ENCODE results near the gene EP400.

EP400 gene

DNA sequence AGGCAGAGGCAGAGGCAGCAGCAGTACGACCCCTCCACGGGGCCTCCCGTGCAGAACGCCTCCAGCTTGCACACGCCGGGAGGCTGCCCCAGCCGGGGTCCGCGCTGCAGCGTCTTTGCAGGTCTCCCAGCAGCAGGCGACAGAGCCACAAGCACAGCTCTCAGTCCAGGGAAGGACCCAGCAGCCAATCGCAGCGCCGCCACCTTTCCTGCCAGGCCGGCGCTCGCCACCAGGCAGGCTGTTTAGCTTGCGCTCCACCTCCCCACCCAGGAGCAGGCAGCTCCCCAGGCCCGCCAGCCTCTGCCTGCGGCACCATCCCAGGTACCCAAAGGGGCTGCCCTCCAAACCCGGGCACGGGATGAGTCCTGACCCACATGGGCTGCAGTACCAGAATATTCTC, 169.1 kb downstream of the EP400 start:
- no peak for TF ChIP-seq POLR2AphosphoS5 (IDR thresholded peaks at IDR 0.05; ENCODE audit: low read depth, low read length)
- TF ChIP-seq TAF1 (IDR thresholded peaks at IDR 0.05; ENCODE audit: borderline replicate concordance, low read depth, low read length), result no peak
- TF ChIP-seq POLR2A (IDR thresholded peaks at IDR 0.05; ENCODE audit: low read depth, low read length), result no peak
- DNase-seq (ENCODE audit: insufficient read length) (no peak), FAIRE-seq (no peak)

DNA sequence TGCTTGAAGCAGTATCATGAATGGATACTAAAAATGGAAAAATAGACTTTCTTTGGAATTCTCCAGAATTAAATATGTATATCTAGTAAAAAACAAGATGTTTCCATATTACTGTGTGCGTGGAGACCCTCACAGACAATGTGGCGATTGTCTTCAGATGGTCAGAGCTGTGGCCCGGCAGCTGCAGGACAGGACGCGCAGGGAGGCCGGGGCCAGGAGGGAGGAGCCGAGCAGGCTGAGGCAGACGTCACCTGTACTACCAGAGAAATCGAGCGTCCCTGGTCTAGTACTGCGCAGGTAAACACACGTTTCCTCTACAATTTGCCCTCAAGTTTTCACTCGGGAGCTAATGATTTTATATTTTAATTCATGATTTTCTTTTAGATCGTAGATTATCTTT, 171.5 kb downstream of the EP400 start:
- FAIRE-seq, result no peak
- no peak for DNase-seq (ENCODE audit: insufficient read length)
- no peak for TF ChIP-seq POLR2AphosphoS5 (IDR thresholded peaks at IDR 0.05; ENCODE audit: low read depth, low read length)
- no peak for TF ChIP-seq POLR2A (IDR thresholded peaks at IDR 0.05; ENCODE audit: low read depth, low read length)
- no peak for TF ChIP-seq TAF1 (IDR thresholded peaks at IDR 0.05; ENCODE audit: borderline replicate concordance, low read depth, low read length)

DNA sequence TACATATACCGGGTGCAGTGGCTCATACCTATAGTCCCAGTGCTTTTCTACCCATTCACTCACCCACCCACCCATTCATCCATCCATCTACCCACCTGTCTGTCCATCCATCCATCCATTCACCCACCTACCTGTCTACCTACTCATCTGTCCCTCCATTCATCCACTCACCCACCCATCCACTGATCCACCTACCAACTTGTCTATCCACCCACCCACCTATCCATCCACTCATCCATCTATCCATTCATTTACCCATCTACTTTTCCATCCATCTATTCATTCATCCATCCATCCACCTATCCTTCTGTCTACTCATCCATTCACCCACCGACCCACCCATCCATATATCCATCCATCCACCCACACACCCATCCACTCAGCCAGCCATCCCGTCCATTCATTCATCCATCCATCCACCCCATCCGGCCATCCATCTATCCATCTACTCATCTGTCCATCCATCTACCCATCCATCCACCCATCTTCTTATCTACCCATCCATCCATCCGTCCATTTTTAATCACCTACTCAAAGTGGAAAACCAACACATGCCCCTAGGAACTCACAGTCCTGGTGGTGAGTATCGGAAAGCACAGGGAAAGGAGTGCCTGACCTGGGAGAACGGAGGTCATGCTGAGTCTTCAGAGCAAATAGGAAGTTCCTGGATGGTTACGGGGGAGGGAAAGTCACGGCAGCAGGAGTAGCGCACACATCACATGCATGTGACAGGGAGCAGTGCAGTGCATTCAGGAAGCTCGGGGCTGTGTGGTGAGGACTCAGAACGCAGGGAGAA, 174.4 kb downstream of the EP400 start:
- no peak for FAIRE-seq
- TF ChIP-seq TAF1 (IDR thresholded peaks at IDR 0.05; ENCODE audit: borderline replicate concordance, low read depth, low read length) (no peak), POLR2AphosphoS5 (IDR thresholded peaks at IDR 0.05; ENCODE audit: low read depth, low read length) (no peak), POLR2A (IDR thresholded peaks at IDR 0.05; ENCODE audit: low read depth, low read length) (no peak)
- DNase-seq (ENCODE audit: insufficient read length), result no peak

DNA sequence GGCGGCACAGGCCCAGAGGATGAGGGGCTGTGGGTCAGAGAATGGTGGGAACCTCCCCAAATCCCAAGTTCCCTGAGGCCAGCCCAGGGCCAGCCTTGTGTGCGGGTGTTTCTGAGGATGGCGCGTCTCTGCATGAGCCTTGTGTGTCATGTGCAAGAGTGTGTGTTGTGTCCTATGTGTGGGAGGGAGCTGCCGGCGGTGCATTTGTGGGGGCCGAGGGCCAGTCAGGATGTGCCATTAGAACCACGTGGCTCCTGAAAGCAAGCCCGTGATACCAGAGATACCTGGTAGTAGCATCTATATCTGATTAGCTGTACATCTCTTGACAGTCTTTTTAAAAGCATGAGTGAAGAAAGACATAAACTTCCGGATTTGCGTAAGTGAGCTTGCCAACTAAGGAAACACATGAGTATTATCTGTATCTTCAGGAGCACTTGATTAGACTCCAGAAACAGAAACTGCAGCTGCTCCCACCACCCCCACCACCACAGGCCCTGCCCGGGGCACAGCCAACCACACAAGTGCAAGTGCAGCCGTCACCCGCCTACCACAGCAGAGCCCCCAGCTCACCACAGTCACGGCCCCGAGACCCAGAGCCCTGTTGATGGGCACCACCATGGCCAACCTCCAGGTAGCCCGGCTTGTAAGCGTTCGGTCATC, 175.2 kb downstream of the EP400 start:
- no peak for DNase-seq (ENCODE audit: insufficient read length)
- FAIRE-seq, result no peak
- TF ChIP-seq POLR2A (IDR thresholded peaks at IDR 0.05; ENCODE audit: low read depth, low read length) (no peak), TAF1 (IDR thresholded peaks at IDR 0.05; ENCODE audit: borderline replicate concordance, low read depth, low read length) (no peak), POLR2AphosphoS5 (IDR thresholded peaks at IDR 0.05; ENCODE audit: low read depth, low read length) (no peak)

DNA sequence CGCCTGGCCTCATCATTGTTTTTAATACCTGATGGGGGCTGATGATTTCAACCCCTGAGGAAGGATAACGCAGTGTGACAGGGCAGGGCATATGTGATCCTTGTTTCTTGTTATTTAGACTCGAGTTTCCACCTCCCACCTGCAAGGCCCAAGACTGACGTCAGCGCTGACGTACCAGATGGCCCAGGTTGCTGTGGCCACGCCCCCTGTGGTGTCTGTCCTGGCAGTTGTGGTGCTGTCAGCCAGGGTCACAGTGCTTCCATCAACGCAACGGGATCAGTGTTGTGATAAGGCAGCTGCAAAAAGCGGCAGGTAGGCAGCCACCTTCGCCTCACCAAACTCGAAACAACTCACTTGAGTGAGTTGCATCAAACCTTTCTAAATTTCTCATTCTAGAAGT, 176.0 kb downstream of the EP400 start:
- no peak for TF ChIP-seq POLR2AphosphoS5 (IDR thresholded peaks at IDR 0.05; ENCODE audit: low read depth, low read length)
- no peak for TF ChIP-seq TAF1 (IDR thresholded peaks at IDR 0.05; ENCODE audit: borderline replicate concordance, low read depth, low read length)
- no peak for TF ChIP-seq POLR2A (IDR thresholded peaks at IDR 0.05; ENCODE audit: low read depth, low read length)
- no peak for FAIRE-seq
- no peak for DNase-seq (ENCODE audit: insufficient read length)

DNA sequence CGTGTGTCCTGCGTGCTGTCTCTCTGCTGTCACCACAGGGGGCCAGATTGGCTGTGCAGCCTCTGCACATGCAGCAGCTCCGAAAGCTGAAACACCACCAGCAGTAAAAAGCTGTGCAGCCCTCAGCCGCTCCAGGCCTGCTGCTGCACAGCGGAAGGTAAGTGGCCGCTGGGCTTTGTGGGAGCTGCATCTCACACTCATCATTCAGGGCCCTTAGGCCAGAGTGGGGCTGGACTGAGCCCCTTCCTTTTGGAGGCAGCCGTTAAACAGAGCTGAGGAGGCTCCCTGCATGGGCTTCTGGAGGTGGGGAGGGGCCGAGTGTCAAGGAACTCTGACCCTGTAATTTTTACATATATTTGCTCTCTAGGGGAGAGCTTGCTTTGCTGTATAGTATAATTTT, 177.3 kb downstream of the EP400 start:
- DNase-seq (ENCODE audit: insufficient read length), result no peak
- no peak for TF ChIP-seq POLR2AphosphoS5 (IDR thresholded peaks at IDR 0.05; ENCODE audit: low read depth, low read length)
- TF ChIP-seq TAF1 (IDR thresholded peaks at IDR 0.05; ENCODE audit: borderline replicate concordance, low read depth, low read length), result no peak
- no peak for TF ChIP-seq POLR2A (IDR thresholded peaks at IDR 0.05; ENCODE audit: low read depth, low read length)
- FAIRE-seq, result no peak

DNA sequence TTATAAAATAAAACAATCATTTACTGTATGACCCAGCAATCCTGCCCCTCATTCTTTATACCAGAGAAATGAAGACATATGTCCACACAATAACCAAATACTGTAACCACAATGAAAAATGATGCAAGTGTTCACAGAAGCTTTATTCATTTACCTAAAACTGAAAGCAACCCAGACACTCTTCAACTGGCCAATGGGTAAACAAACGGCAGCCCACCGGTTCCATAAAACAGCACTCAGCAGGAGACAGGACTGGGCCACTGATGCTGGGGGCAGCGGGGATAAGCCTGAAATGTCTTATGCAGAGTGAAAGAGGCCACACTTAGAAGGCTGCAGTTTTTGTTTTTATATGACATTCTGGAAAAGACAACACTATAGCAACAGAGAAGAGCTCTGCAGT, 179.3 kb downstream of the EP400 start:
- no peak for FAIRE-seq
- DNase-seq (ENCODE audit: insufficient read length), result no peak
- TF ChIP-seq POLR2AphosphoS5 (IDR thresholded peaks at IDR 0.05; ENCODE audit: low read depth, low read length) (no peak), POLR2A (IDR thresholded peaks at IDR 0.05; ENCODE audit: low read depth, low read length) (no peak), TAF1 (IDR thresholded peaks at IDR 0.05; ENCODE audit: borderline replicate concordance, low read depth, low read length) (no peak)

DNA sequence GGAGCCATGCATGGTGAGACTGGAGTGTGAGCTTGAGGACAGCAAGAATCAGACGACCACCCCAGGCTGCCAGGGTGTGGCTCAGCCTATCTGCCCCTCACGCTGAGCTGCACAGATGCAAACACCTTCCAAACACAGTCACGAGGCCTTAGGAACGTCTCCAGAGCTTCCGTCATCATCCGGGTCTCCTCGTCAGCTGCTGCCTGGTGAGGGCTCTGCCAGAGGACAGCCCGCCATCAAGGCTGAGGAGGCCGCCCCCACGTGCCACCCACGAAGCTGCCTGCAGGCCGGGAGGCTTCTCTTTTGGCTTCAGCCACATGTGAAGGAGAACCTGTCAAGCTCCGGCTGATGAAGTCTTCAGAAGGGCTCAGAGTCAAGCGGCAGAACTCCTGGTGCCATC, 180.9 kb downstream of the EP400 start:
- TF ChIP-seq POLR2A (IDR thresholded peaks at IDR 0.05; ENCODE audit: low read depth, low read length) (no peak), POLR2AphosphoS5 (IDR thresholded peaks at IDR 0.05; ENCODE audit: low read depth, low read length) (no peak), TAF1 (IDR thresholded peaks at IDR 0.05; ENCODE audit: borderline replicate concordance, low read depth, low read length) (no peak)
- FAIRE-seq (no peak), DNase-seq (ENCODE audit: insufficient read length) (no peak)
